NCI-H526 (cell line): ENCODE results near the gene SCUBE1.
A peak's percentile ranks its signal among the peaks of the same experiment; 100 is the strongest.
"Not testable (repeated sequence)": the region's sequence is repeated elsewhere in the genome, so short reads cannot be mapped to it uniquely, and the experiment has no call there.

Experiments used
- DNase-seq, 2 experiments: peaks; one replicate each; lab custom pipeline; 2025; lab: John Stamatoyannopoulos, UW

The SCUBE1 gene

DNA sequence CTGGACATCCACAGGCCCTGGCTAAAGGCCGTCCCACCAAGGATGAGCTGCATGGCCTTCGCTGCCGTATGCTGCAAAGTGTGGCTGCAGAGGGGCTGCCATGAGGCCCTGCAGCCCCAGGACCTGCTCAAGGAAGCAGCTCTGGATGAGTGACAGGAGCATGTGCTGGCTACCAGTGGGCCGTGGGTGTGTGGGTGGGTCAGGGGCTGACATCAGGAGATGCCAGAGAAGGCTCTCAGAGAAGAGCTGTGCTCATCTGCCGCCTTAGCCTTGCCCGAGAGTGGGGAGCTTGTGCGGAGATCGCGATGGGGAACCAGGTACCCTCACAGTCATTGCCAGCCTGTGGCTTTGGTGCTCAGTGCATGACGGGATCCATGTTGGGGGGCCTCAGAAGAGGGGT, 41.3 kb downstream of the SCUBE1 start:
- no peak for DNase-seq

DNA sequence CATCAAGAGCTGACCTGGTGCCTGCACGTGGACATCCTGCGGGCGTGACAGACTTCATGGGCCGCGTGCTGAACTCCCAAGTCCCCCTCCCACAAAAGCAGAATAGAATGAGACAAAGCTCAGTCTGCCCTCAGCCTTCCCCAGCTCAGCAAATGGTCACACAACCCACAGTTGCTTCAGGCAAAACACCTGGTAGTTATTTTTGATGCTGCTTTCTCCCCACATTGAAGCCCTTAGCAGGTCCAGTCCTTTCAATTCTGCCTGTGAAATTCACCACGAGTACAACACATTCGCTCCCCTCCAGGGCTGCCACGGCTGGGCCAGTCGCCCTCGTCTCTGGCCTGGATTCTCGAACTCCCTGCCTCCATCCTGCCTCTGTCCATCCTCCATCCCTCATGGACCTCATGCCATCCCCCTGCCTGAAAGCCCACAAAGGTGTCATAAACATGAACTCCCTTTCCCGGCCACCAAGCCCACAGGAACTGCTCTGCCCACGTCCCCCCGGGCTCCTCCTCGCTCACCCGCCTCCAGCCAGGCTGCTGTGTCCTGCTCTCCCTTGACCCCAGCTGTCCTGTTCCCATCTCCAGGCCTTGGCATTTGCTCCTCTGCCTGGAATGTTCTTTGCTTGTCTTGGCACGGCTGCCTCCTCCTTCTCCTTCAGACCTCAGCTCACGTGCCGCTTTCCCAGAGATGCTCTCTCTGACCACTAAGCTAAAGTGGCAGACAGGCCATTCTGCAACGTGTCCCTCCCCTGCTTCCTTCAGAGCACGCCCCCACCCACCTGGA, 42.1 kb downstream of the SCUBE1 start:
- no peak for DNase-seq

DNA sequence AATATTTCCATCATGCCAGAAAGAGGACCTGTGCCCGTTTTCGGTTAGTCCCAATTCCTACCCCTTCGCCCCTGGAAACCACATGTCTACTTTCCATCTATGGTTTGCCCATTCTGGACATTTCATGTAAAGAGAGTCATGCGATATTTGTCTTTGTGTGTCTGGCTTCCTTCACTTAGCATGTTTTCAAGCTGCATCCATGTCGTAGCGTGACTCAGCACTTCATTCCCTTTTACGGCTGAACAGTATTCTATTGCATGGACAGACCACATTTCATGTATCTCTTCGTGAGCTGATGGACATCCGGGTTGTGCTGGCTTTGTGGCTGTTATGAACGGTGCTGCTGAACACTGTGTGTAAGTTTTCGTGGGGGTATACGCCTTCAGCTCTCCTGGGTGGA, 43.4 kb downstream of the SCUBE1 start:
- DNase-seq: no peak

DNA sequence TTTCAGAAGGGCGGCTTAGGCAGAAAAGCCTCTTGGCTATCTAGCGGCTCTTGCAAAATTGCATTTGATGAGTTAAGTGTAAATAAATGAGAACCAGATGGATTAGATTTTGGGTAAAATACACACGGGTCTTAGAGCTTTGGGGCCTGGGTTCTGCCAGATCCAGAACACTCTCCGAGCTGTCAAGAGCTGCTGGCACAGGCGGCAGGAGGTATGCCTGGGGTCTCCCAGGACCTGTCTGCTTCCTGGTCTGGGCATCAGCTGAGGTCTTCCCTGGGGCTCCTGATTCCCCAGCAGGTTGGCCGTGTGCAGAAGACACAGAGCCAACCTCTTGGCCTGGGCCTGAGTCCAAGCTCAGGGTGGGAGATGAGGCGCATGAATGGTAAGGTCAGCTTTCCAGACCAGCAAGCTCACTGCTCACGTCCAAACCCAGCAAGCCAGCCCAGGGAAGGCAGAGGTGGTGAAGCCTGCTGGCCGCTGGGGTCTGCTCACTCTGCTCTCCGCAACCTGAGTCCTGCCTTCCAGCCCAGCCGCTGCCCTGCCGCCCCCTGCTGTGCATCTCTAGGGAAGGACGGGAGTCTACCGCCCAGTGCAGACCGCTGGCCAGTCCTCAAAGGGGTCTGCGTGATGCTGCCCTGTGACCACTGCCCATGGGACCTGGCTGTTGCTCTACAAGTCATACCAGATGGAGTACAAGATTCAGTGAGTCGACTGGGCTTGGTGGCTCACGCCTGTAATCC, 44.9 kb downstream of the SCUBE1 start:
- DNase-seq: no peak

DNA sequence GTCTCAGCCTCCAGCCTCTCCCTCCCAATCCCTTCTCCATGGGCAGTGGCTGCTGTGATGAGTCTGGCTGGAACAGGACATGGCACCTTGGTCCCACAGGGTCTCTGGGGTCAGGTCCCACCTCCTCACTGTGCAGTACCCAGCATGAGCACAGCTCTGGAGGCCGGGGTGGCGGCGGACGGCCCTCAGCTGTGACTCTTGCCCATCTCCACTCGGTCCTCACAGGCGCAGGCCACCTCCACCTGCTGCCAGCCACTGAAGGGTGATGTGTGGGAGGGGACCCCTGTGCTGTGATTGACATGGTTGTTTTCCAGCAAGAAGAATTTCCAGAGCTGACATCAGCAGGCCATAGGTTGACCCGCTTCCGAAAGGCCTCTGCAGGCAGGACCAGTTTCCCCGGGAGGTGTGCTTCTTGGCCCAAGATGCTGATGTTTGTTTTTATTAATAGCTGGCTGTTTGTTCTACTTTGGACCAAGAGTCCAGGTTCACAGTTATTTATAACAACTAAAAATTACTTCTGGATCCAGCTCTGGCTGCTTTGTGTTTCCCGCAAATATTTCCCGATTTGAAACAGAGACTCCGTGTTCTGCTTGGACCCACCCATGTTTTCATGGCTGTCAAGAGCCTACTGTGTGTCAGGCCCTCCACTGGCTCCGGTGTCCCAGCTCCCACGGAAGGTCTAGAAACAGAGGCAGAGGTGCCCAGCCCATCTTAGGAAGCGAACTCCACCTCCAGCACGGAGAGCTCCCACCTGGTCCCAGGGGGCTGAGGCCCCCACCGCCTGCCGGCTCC, 45.7 kb downstream of the SCUBE1 start:
- DNase-seq: no peak

DNA sequence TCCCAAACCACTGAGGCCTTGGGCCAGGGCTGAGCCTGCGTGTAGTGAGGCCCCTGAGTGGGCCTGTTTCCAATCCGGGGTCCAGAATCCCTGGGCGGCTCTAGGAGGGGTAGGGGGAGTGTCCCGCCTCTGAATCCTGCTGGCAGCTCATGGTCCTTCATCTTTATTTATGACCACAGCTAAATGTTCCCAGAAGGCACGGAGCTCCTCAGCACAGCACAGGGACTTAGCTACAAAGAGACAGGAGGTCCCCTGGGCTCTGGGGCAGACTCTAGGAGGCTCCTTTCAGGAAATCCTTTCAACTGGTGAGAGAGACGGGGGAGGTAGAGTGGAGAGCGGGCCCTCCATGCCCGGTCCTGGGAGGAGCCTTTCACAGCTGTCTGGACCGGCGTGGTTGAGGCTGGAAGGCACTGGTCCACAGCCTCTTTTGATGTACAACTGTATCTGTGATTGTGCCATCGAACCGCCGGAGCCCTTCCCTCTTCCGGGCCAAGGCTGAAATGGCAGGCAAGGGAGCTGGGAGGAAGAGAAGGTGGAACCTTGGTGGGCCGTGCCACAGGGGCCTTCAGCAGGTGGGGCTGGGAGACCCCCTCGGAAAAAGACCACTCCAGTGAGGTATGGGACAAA, 46.8 kb downstream of the SCUBE1 start:
- DNase-seq: no peak

DNA sequence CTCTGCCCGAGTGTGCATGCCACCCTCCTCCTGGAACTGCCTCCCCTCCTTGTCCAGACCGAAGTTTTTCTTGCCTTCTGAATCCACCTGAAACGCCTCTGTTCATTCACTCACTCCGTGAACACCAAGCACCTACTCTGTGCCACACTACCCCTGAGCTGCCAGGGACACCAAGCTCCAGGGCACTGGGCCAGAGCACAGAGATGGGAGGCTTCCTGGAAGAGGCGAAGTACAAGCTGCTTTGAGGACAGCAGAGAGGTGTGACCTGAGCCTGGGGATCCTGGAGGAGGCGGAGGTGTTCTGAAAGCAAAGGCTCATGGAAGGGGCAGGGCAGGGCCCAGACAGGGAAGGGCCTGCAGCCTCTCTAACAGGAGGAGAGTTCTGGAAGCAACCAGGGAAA, 47.5 kb downstream of the SCUBE1 start:
- no peak for DNase-seq

DNA sequence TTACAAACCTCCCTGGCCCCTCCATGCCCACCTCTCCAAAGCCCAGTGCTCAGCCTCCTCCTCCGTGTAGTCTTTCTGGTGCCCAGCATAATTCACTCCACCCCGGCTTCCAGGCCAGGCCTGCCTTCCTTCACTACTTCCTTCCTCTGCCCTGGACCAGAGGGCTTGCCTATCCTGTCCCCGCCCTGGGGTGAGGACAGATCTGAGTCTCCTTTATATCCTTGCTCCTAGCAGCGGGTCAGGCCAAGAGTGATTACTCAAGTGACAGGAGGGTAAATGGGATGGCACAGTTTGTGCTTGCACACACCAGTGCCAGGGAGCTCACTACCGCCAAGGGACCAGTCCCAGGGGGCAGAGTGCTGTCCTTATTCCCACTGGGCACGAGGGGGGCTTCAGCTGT, 48.0 kb downstream of the SCUBE1 start:
- DNase-seq: no peak

DNA sequence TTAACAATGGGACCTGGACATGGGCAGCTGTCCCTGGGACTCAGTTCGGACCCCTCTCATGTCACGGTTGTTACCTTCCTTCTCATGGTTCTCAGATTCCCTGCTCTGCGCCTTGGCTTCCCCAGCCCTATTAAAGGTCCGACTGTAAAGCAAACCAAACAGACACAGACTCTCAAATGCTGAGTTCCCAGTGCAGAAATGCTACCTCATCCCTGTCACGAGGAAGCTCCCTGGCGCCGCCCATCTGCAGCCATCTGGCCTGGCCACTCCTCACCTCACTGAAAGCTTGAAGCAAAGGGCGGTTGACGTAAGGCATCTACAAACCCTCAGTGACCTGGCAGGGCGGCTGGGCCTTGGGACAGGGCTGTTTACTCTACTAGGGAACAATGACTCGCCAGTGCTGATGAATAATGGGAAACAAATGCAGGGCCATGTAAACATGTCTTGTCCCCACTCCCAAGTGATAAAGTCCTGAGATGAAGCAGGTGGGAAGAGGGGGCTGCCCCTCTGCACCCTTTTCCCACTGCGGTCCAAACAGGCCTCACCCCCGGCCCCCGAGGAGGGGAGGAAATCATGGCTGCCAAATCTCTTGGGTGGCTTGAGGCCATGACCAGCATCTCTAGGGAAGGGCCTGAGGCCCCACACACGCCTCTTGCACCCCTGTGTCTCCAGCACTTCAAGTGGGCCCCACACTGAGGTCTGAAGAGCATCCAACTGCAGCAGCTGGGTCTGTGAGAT, 49.3 kb downstream of the SCUBE1 start:
- DNase-seq: peak; percentile 60 to 82

DNA sequence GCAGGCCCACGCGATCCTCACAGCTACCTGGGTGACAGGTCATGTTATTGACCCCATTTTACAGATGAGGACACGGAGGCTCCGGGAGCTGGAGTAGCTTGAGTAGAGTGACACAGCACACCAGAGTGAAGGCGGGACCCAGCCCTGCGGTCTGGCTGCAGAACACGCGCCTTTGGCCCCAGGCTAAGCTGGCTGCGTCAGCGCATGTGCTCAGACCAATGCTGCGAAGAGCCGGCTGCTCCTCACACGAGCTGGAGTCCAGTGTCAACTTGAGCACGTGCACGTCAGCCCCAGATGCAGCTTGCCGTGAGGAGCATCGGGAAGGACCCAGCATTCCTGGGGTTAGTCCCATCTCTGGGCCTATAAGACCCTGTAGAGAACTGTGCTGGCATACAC, 49.9 kb downstream of the SCUBE1 start:
- no peak for DNase-seq

DNA sequence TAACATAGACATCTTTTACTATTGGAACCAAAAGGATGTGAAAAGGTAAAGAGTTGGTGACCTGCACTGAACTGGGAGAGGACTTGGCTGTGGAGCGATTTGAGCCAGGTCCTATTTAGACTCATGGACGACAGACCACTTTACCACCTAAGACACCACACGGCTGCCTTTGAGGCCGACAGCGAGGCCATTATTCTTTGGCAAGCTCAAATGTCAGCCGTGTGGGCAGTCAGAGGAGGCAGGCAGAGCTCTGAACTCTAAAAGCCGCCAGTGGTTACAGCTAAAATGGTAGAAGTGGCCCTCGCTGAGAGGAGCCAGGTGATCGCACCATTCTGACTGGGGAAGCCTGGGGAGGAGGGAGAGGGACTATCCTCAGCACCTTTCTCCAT, 50.5 kb downstream of the SCUBE1 start:
- DNase-seq: peak in 1 of 2 experiments; percentile 61

DNA sequence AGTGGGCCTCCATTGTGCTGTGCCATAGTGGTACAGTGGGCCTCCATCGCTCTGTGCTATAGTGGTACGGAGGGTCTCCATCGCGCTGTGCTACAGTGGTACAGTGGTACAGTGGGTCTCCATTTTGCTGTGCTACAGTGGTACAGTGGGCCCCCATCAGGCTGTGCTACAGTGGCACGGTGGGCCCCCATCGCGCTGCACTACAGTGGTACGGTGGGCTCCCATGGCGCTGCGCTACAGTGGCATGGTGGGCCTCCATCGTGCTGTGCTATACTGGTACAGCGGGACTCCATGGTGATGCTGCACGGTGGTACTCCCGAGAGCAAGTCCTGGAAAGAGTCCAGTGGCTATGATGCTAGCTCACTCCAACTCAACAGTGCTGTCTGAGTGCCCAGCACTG, 51.8 kb downstream of the SCUBE1 start:
- no peak for DNase-seq

DNA sequence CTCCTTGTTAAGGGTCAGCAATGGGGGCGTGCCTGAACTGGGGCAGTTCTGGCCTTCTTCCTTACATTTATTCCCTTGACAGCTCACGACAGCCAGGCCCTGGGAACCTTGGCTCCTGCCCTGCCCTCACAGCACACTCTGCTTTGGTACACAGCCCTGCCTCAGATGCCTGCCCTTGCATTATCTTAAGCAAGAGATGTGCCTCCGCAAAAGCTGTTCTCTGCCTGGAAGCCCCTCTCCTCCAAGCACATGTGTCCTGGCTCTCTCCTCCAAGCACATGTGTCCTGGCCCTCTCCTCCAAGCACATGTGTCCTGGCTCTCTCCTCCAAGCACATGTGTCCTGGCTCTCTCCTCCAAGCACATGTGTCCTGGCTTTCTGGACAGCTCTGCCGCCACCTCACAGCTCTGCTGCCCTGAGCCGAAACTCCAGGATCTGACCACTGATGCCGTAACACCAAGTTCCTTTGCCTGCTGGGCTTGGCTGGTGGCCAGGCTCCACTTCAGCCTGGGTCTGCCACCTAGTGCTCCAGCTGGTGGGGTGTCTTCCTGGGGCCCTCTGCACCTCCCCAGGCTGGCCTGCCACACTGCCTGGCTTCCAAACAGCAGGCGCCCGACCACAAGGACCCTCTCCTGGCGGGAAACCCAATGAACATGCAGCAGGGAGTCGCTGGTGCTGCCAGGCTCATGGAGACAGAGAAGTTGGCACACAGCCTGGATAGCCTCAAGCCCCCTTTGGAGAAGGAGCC, 53.0 kb downstream of the SCUBE1 start:
- no peak for DNase-seq

DNA sequence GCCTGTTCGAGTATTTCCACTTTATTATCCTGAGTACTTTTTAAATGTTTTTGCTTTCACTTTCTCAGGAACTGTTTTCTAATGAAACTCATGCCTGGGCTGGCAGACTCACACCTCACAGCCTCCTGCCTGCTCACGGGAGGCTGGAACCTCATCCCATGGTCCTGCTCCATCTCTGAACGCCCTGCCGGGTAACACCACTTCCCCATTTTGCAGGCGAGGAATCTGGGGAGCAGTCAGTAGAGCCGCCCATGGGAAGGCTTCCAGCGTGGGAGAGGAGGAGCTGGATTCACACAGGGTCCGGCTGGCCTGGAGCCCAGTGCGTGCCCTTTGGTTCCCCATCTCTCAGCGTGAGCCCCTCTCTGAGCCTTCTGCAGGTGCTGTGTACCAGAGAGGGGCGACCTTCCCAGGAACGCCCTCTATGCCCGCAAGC, 53.6 kb downstream of the SCUBE1 start:
- no peak for DNase-seq

DNA sequence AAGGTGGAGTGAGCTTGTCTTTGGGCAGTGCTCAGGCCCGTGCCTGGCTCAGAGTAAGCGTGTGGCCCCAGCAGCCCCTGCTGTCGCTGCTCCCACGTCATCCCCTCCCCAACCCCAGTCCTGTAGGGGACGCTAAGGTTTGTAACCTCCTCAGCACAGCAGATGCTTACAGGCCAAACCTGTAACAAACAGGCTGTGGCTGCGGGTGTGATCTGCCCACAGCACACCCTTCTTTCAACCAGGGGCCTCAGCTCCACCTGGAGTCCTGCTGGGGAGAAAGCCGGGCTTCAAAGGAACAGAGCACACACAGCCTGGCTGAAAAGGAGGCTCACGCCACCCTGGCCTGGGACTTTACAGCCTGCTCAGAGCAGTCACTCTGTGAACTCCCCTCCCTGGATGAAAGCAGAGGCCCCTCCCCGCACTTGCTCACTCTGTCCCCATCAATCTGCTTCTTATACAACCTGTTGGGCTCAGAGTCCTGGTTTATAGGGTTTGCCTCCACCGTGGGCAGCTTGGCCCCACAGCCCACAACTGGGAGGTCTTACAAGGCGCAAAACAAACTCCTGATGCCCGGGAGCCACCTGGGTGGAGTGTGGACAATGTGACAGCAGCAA, 54.3 kb downstream of the SCUBE1 start:
- DNase-seq: no peak

DNA sequence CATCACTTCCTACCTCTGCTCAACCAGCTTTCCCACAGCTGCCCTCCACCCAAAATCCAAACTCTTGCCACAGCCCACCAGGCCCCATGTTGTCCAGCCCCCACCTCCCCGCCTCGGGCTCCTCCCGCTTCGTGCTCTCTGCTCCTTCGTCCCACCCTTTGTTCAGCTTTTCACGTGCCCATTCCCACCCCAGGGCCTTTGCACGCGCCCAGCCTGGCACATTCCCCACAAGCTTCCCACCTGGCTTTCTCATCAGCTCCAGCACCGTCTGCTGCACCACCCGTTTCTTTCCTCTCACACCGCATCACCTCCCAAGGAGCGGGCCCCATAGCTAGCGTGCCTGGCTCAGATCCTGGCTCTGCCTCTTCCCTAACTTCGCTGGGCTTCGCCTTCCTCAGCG, 54.8 kb downstream of the SCUBE1 start:
- DNase-seq: no peak

DNA sequence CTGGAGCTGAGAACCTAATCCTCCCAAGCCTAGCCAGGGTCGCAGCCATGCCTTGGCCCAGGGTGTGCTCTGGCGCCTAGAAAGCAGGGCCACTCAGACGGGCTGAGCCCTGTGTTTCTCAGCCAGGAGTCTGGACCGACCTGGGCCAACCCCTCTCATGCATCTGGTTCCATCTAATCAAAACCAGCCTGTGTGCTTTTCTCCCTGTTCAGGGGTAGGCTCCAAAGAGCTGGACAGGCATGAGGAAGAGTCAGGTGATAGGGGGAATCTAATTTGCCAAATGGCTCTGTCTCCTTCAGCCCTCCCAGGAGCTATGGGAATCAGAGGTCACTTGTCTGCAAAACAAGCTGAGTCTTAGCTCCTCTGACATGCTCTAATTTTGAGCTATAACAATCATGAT, 55.7 kb downstream of the SCUBE1 start:
- no peak for DNase-seq

DNA sequence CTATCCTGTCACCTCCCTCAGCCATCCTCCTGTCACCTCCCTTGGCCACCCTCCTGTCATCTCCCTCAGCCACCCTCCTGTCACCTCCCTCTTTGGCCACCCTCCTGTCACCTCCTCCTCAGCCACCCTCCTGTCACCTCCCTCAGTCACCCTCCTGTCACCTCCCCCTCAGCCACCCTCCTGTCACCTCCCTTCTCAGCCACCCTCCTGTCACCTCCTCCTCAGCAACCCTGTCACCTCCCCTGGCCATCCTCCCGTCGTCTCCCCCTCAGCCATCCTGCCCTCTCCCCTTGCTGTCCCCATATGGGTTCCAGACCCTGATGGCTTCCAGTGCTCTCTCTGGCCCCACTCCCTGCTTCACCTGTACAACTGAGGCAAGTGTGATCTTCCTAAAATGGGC, 61.8 kb downstream of the SCUBE1 start:
- no peak for DNase-seq

DNA sequence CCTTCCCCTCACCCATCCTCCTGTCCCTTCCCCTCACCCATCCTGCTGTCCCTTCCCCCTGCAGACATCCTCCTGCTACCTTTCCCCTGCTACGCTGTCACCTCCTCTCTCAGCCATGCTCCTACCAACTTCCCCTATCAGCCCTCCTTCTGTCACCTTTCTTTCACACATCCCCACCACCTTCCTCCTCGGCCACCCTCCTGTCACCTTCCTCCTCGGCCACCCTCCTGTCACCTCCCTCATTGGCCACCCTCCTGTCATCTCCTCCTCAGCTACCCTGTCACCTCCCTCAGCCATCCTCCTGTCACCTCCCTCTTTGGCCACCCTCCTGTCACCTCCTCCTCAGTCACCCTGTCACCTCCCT, 62.7 kb downstream of the SCUBE1 start:
- not testable (repeated sequence) for DNase-seq

DNA sequence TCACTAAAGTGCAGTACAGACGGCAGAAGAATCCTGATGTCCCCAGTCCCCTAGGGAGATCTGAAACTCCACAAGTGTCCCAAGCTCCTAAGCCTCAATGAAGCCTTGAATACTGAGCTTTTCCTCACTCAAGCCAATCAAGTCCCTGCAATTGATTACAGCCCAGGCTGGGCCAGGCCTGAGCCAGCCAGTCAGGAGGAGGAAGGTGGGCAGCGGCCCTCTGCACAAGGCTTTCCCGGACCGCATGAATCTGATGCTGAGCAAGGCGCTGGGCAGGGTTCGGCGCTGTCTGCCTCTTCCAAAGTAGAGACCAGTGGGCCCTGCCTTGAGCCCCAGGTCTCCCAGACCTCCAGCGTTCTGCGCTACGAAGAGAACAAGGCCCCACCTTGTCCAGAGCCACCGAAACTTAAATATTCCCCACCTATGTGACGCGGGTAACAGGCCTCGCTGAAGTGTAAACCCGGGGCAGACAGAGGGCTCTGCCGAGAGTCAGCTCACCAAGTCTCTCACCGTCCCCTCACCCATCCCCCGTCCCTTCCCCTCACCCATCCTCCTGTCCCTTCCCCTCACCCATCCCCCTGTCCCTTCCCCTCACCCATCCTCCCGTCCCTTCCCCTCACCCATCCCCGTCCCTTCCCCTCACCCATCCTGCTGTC, 63.2 kb downstream of the SCUBE1 start:
- no peak for DNase-seq
